SJSA1 (cell line): ENCODE measurements around the gene HABP2. TPM values are rescaled to one million over a fixed set of nuclear protein-coding genes. Genes with fewer than 3 reads are reported as not detected.

ENCODE experiments used
- DNase-seq, 2 experiments: peaks; one replicate each; pipeline ENCODE4 v3.0.0-alpha.2; 2015 to 2020; ENCODE audit warnings: low spot score in 2 of 2, low read depth in 1 of 2
- H3K27ac ChIP-seq: fragments of 250-450 bp; sonication (Bioruptor Pico); 2 replicates; pipeline ENCODE4 v1.5.1; 2020; ENCODE audit warnings: mild to moderate bottlenecking, moderate library complexity
- H3K27me3 ChIP-seq: fragments of 250-450 bp; sonication (Bioruptor Pico); replicated peaks from 2 replicates; pipeline ENCODE4 v1.5.1; 2020; ENCODE audit warnings: mild to moderate bottlenecking, moderate library complexity
- H3K36me3 ChIP-seq: fragments of 250-450 bp; sonication (Bioruptor Pico); 2 replicates; pipeline ENCODE4 v1.5.1; 2020; ENCODE audit warnings: mild to moderate bottlenecking
- H3K4me1 ChIP-seq: fragments of 250-450 bp; sonication (Bioruptor Pico); replicated peaks from 2 replicates; pipeline ENCODE4 v1.6.1; 2021; ENCODE audit warnings: mild to moderate bottlenecking
- H3K4me3 ChIP-seq: fragments of 250-450 bp; sonication (Bioruptor Pico); 2 replicates; pipeline ENCODE4 v1.5.1; 2020; ENCODE audit warnings: mild to moderate bottlenecking
- H3K9me3 ChIP-seq: fragments of 250-450 bp; sonication (Bioruptor Pico); replicated peaks from 2 replicates; pipeline ENCODE4 v1.5.1; 2020; ENCODE audit warnings: mild to moderate bottlenecking
- total RNA-seq: library from RNA; depleted of rRNA; stranded (reverse); fragments of >200 nt; shearing (Covaris generic); gene quantifications from 2 replicates; pipeline ENCODE4 v1.2.3, GENCODE V29; 2014

HABP2 gene
- total RNA-seq, 1 experiment from 2014 or later = not detected

DNA sequence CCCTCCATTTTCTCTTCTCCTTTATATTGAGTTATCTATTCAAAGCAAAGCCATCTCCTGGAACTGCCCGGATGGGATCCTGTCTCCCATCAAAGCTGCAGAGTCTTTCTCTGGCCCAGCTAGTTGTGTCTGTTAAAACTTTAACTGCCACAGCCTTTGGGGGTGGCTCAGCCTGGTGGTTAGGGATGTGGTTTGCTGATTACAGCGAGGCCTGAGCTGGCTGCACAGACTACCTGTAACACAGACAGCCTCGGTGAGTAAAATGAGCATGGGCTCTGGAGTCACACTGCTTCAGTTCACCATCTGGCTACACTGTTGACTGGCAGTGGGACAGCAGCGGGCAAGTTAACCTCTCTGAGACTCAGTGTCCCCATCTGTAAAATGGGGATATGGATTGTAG is 18.4 kb upstream of the HABP2 start:
- Histone ChIP-seq H3K4me1 (no peaks in the 10 kb centered on the region), H3K4me3 (no peak overlapping the region), H3K36me3 (no peaks in the 10 kb centered on the region), H3K27ac (no peak overlapping the region), H3K9me3 (no peaks in the 10 kb centered on the region), H3K27me3 (no peaks in the 10 kb centered on the region)
- DNase-seq = no peak

DNA sequence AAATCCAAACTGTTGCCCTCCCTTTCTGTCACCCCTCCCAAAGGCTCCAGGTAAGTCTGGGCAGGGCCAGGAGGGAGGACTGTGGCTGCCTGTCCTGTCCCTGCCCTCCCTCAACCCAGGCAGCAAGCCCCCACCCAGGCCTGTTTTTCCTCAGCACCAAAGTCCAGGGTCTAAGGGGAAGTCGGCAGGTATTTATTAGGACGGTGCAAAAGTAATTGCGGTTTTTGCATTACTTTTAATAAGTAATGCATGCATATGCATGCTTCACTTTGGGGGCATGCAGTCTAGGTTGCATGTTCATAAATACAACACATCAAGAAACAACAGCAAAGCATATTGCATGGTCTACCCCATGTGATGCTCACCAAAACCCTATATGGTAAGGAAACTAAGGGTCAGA is 15.2 kb upstream of the HABP2 start:
- Histone ChIP-seq H3K4me1 (no peaks in the 10 kb centered on the region), H3K36me3 (no peaks in the 10 kb centered on the region), H3K4me3 (no peak overlapping the region), H3K9me3 (no peaks in the 10 kb centered on the region), H3K27me3 (no peaks in the 10 kb centered on the region), H3K27ac (no peak overlapping the region)
- DNase-seq = no peak

DNA sequence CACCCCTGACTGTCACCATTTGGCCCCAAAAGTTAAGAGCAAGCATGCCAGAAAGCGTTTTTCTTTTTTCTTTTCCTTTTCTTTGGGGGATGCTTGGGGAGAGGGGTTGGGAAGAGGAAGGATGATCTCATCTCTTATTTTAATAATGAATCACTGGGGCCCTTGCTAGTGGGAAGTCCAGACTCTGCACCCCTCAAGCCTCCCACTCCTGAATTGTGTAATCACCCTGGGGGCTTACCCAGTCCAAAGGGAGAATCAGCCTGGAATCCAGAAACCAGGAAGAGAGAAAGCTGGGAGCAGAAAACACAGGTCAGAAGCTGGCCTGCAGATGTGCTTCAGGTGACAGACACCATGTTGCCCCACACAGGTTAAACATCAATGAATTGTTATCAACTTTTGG is 14.7 kb upstream of the HABP2 start:
- no peaks in the 10 kb centered on the region for H3K4me1 ChIP-seq
- H3K27ac ChIP-seq = no peak overlapping the region
- no peak overlapping the region for H3K4me3 ChIP-seq
- no peak for DNase-seq
- no peaks in the 10 kb centered on the region for H3K36me3 ChIP-seq
- no peaks in the 10 kb centered on the region for H3K27me3 ChIP-seq
- no peaks in the 10 kb centered on the region for H3K9me3 ChIP-seq

DNA sequence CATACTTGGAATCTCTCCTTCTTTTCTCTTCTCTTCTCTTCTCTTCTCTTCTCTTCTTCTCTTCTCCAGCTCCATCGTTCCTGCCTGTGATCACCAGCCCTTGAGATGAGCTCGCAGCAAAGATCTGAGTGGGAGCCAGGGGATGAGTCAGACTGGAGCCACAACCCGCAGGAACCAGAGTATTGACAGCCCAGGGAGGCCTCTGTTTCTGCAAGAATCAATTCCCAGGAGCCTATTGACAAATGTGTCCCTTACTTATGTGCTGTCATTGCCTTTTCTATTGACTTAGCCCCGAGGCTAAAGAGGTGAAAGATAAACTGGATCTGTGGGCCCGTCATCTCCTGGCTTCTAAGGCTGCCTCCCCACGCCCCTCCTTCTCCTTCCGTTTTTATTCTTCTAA is 13.1 kb upstream of the HABP2 start:
- no peak for DNase-seq
- Histone ChIP-seq H3K4me1 (no peaks in the 10 kb centered on the region), H3K36me3 (no peaks in the 10 kb centered on the region), H3K4me3 (no peak overlapping the region), H3K27ac (no peak overlapping the region), H3K27me3 (no peaks in the 10 kb centered on the region), H3K9me3 (no peaks in the 10 kb centered on the region)

DNA sequence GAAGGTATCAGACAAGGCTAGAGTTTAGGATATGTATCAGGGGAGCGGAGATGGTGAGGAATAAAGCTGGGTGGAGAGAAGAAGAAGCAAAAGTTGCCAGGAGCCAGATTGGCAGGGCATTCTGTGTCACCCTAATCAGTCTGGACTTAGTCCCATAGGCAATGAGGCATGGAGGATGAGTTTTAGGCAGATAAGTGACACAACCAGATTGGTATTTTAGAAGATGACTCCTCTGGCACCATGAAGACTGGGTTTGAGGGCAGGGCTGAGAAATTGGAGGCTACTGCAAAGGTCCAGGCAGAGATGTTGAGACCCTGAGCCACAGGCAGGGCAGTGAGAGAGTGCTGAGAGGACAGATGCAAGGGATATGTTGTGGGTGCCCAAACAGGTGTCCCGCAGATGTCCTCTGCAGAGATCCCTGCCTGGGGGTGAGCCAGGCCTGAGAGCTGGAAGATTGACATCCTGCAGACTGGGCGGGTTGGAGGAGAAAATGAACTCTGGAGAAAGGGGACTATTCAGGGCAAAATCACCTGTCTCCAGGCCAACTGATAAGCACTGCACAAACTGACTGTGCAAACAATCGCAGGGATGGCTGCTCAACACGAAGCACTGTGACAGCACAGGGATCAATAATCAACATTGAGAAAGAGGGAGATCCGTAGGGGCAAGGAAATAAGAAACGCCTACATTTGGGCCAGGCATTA is 11.9 kb upstream of the HABP2 start:
- Histone ChIP-seq H3K4me3 (no peak overlapping the region), H3K36me3 (no peaks in the 10 kb centered on the region), H3K27ac (no peak overlapping the region), H3K27me3 (no peaks in the 10 kb centered on the region), H3K4me1 (no peaks in the 10 kb centered on the region), H3K9me3 (no peaks in the 10 kb centered on the region)
- no peak for DNase-seq

DNA sequence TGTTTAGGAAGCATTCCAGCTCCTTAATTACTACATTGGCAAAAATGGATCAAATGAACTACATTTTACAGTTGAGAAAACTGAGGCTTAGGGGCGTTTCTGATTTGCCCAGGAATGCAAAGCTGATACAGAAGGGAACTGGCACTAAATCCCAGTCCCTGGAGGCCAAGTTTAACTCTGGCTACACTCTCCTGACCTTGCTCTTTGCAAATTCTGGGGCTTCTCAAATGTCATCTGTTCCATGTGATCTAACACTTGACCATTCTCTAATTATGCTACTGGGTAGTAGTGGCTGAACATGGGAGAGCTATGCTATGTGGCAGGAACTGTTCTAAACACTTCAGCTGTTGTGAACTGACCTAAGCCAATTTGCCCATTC is 11.3 kb upstream of the HABP2 start:
- no peaks in the 10 kb centered on the region for H3K36me3 ChIP-seq
- no peaks in the 10 kb centered on the region for H3K27me3 ChIP-seq
- no peak overlapping the region for H3K4me3 ChIP-seq
- no peaks in the 10 kb centered on the region for H3K4me1 ChIP-seq
- no peaks in the 10 kb centered on the region for H3K9me3 ChIP-seq
- no peak for DNase-seq
- no peak overlapping the region for H3K27ac ChIP-seq

DNA sequence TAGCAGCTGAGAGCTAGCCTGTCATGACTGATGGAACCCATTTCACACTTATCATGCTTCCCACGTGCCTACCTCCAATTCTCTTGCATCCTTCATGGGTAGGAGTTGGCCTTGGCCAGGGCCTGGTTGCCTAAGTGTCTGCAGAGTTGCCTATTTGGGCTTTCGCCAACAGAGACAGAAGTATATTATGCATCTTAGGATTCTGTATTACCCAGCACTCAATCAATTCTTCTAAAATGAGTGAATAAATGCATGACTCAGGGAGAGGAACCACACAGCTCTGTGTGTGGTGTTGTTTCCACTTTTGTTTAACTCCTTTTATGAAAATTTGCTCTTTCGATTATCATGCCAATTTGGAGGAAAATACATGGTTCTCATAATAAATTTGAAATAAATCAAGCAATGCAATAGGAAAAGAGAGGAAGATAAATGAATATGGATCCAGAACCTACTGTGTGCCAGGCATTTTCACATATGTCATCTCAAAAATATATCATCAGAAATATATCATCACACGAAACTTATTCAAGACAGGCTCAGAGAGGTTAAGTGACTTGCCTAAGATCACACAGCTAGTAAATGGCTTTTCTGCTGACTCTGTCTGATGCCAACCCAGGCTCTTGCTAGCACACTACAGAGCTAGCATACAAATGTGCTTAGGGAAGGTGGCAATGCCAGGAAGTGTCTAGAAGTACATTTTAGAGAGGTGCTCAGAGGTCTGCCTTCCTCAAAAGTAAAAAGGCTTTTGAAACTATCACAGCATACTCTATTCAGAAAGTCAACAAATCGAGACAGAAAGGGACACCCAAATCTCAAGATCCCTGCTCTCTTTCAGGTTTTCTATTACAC is 9.5 kb upstream of the HABP2 start:
- Histone ChIP-seq H3K4me1 (no peaks in the 10 kb centered on the region), H3K4me3 (no peak overlapping the region), H3K36me3 (no peaks in the 10 kb centered on the region), H3K9me3 (no peaks in the 10 kb centered on the region), H3K27ac (no peak overlapping the region), H3K27me3 (no peaks in the 10 kb centered on the region)
- no peak for DNase-seq

DNA sequence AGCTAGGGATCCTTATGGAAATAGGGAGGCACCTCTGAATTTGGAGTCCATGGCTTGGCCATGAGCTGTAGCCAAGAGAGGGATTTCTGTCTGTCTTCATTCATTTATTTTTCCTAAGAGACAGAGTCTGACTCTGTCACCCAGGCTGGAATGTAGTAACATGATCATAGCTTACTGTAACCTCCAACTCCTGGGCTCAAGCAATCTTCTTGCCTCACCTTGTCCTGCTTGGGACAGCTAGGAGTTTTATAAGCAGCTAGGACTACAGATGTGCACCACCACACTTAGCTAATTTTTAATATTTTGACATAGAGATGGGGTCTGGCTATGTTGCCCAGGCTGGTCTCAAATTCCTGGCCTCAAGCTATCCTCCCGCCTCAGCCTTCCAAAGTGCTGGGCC is 8.5 kb upstream of the HABP2 start:
- H3K27me3 ChIP-seq = no peaks in the 10 kb centered on the region
- no peak overlapping the region for H3K27ac ChIP-seq
- no peaks in the 10 kb centered on the region for H3K36me3 ChIP-seq
- no peaks in the 10 kb centered on the region for H3K9me3 ChIP-seq
- no peak for DNase-seq
- no peaks in the 10 kb centered on the region for H3K4me1 ChIP-seq
- no peak overlapping the region for H3K4me3 ChIP-seq

DNA sequence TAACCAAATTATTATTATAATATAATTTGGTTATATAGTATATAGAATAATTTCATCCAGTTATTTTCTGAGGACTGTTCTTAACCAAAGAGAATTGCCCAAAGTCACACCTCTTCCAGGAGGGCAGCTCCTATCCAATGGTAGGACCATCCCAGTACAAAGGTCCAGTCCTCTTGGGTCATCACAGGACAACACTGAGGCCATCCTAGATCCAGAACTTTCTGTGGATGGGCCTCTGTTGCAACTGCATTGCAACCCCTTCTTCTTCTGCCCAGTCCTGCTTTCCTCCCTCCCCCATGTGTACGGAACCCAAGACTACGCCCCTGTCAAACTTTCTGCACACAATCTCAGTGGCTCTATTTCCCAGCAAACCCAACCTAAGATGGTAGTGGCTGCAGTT is 5.4 kb upstream of the HABP2 start:
- DNase-seq = no peak
- Histone ChIP-seq H3K27ac (no peak overlapping the region), H3K4me3 (no peak overlapping the region), H3K36me3 (no peaks in the 10 kb centered on the region), H3K4me1 (no peaks in the 10 kb centered on the region), H3K27me3 (peaks cover 13% of the 10 kb centered on the region; the same call in 1 of the 2 replicates), H3K9me3 (no peaks in the 10 kb centered on the region)

DNA sequence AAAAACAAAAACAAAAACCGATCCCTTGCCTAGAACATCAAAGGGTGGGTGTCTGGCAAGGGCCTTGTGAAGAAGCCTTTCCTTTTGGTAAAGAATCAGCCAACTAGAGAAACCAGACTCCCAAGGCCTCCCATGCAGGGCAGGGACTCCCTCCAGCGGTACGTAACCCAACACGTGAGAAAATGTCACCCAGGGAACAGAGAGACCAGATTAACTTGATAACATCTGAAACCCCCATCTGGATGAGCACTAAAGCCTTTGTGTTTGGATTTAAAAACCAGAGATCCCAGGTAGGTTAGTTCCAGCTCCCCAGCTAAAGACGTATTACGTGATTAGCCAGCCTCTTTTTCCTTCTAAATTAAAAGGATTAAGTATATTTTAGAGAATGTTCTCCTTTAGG is 3.0 kb upstream of the HABP2 start:
- Histone ChIP-seq H3K27me3 (peaks cover 13% of the 10 kb centered on the region; the same call in 1 of the 2 replicates), H3K36me3 (no peaks in the 10 kb centered on the region), H3K4me3 (no peak overlapping the region), H3K9me3 (no peaks in the 10 kb centered on the region), H3K4me1 (no peaks in the 10 kb centered on the region), H3K27ac (no peak overlapping the region)
- DNase-seq = no peak

DNA sequence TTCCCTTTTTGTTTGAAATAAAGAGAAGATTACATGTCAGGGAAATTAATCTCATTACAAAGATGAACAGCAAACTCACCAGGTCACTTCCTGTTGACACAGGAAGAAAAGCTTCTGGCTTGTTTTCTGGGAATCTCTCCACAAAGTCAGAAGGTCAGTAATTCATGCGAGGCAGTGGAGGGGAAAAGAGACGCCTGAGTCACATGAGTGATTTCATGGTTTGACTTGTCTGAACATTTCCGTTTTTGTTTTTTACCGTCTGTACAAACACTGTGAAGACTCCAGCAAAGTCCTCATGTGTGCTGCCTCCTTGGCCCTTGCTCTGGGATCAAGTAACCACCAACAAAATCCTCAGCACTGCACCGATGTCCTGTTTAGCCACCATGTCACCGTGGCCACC is 2.5 kb upstream of the HABP2 start:
- H3K4me3 ChIP-seq = no peak overlapping the region
- H3K27me3 ChIP-seq = peaks cover 13% of the 10 kb centered on the region; the same call in 1 of the 2 replicates
- DNase-seq = no peak
- H3K4me1 ChIP-seq = no peaks in the 10 kb centered on the region
- H3K9me3 ChIP-seq = no peaks in the 10 kb centered on the region
- H3K27ac ChIP-seq = no peak overlapping the region
- no peaks in the 10 kb centered on the region for H3K36me3 ChIP-seq

DNA sequence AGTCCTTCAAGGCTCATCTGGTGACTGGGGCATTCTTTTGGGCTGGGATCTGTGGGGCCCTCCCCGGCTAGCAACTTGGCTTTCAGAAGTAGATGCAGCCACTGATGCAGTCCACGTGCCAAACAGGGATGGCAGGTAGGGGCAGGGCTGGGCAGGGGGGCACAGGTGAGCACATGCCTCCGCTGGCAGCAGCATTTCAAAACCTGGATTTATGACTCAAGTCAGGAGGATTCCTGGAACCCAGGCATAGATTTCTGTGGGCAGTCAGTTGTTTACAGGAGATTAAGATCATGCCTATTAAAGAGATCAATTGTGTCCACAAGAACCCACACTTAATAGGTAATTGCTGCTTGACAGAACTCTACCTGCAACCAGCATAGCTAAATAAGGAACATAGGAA is 839 bp upstream of the HABP2 start:
- Histone ChIP-seq H3K27me3 (peaks cover 13% of the 10 kb centered on the region; the same call in 1 of the 2 replicates), H3K27ac (no peak overlapping the region), H3K36me3 (no peaks in the 10 kb centered on the region), H3K4me1 (no peaks in the 10 kb centered on the region), H3K4me3 (no peak overlapping the region), H3K9me3 (no peaks in the 10 kb centered on the region)
- no peak for DNase-seq

DNA sequence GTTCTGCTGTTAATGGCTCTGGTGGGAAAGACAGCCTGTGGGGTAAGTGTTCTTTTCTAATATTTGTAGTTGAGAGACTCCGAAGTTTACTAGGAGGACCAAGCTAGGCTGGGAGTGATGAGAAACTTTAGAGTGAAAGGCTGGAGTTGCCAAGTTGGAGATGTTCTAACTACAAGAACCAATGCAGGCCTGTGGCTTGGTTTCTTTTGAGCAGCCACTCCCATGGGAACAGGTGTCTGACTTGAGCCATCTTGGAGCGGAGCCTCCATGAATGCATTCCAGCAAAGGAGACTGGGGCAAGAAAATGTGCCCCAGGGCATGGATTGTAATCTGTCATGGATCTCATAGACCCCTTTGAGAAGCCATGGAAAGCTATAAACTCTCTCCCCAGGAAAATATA is 296 bp downstream of the HABP2 start:
- H3K36me3 ChIP-seq = no peaks in the 10 kb centered on the region
- H3K4me1 ChIP-seq = no peaks in the 10 kb centered on the region
- no peak for DNase-seq
- no peak overlapping the region for H3K27ac ChIP-seq
- H3K27me3 ChIP-seq = peaks cover 20% of the 10 kb centered on the region; the same call in 1 of the 2 replicates
- H3K4me3 ChIP-seq = no peak overlapping the region
- H3K9me3 ChIP-seq = no peaks in the 10 kb centered on the region

DNA sequence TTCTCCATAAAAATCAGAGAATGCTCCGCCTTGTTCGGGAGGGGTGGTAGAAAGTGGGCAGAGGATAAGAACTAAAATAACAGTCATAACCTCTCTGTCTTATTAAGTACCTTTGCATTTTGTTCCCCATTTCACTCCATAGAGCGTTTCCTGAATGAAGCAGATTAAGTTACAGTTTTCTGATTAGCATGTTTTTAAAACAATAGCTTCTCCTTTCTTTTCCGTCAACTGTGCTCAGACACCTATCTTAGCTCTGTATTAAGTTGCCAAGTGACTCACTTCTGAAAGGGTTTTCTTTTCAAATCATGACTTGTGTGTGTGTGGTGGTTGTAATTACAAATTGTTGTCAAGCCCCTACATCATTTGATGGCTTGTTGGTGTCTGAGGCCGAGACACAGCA is 1.4 kb downstream of the HABP2 start:
- H3K27ac ChIP-seq = no peak overlapping the region
- no peak for DNase-seq

More for the DNA sequence above, 1.4 kb downstream of the HABP2 start:
- H3K4me3 ChIP-seq = no peak overlapping the region
- H3K27me3 ChIP-seq = peaks cover 20% of the 10 kb centered on the region; the same call in 1 of the 2 replicates
- H3K9me3 ChIP-seq = no peaks in the 10 kb centered on the region
- H3K4me1 ChIP-seq = no peaks in the 10 kb centered on the region
- no peaks in the 10 kb centered on the region for H3K36me3 ChIP-seq
